Transverse colon (tissue), 3 donors: ENCODE measurements around the gene INO80.

Experiments used
- CTCF ChIP-seq, 5 experiments: fragments of 200-600 bp in 3 of 5; fragments of 450-650 bp in 2 of 5; sonication (generic) in 3 of 5; IDR thresholded peaks; 1 replicate in 2 of 5; 2 replicates in 3 of 5; pipeline ENCODE4 v1.5.1; 2016 to 2017; ENCODE audit warnings: antibody characterized with exemption in 5 of 5, inconsistent platforms in 3 of 5, mild to moderate bottlenecking in 2 of 5, moderate library complexity in 1 of 5
- EP300 ChIP-seq: sonication (generic); formaldehyde crosslinking; IDR thresholded peaks from one replicate; pipeline ENCODE4 v1.6.1; 2017; ENCODE audit warnings: antibody characterized with exemption, low read depth
- POLR2A ChIP-seq: fragments of 450-650 bp; IDR thresholded peaks from one replicate; pipeline ENCODE4 v1.6.1; 2016; ENCODE audit warnings: antibody characterized with exemption, mild to moderate bottlenecking, moderate library complexity

- TF ChIP-seq POLR2A: no peak
- no peak for TF ChIP-seq CTCF (IDR thresholded peaks at IDR 0.05)
- TF ChIP-seq EP300: no peak
Observed at GRCh38 chr15:41010345-41010744, 105.7 kb downstream of the INO80 start.
